Endothelial cell of umbilical vein (primary cell): ENCODE data around the gene MED19. TPM values are rescaled to one million over a fixed set of nuclear protein-coding genes. Genes with fewer than 3 reads are reported as not detected.

Experiments
- BruUV-seq: library from RNA; stranded (reverse); fragments of 400-500 nt; replicated peaks from 2 replicates; lab custom pipeline; 2021; lab: Mats Ljungman, UMichigan
- CTCF ChIA-PET: fragments of 300-600, 350-600 bp; sonication (Branson Sonifier 250); formaldehyde crosslinking; loops from one replicate; lab custom pipeline; 2021; ENCODE audit warnings: antibody characterized with exemption, inconsistent platforms; lab: Charles Lee
- POLR2A ChIA-PET: fragments of 300-600, 350-600 bp; sonication (Branson Sonifier 250); formaldehyde crosslinking; loops from one replicate; lab custom pipeline; 2021; ENCODE audit warnings: antibody characterized with exemption, inconsistent platforms; lab: Charles Lee
- DNase-seq: peaks from one replicate; pipeline ENCODE4 v3.0.0-alpha.2; 2011; ENCODE audit warnings: low read depth, low spot score
- FAIRE-seq: peaks from 2 replicates; lab custom pipeline; 2011; peaks lifted over from hg19 to GRCh38; lab: Jason Lieb, UNC
- H2AFZ ChIP-seq: 2 replicates; pipeline ENCODE4 v1.6.0; 2012; ENCODE audit warnings: low read depth, low read length, control low read depth, inconsistent platforms
- H3K27ac ChIP-seq: 2 replicates; pipeline ENCODE4 v1.5.1; 2011; ENCODE audit warnings: low read depth, mild to moderate bottlenecking, control low read depth, low read length, moderate library complexity; ENCODE audit not compliant: insufficient read depth
- H3K27me3 ChIP-seq, 2 experiments: 2 replicates each; pipeline versions ENCODE4 v1.6.0 to v1.6.1; 2011; ENCODE audit warnings: low read length in 2 of 2, mixed read lengths in 1 of 2; ENCODE audit not compliant: control insufficient read depth in 2 of 2, insufficient read depth in 2 of 2
- H3K36me3 ChIP-seq, 2 experiments: 2 replicates in 1 of 2; 3 replicates in 1 of 2; pipeline ENCODE4 v1.5.1; 2011; ENCODE audit warnings: low read length in 2 of 2, mild to moderate bottlenecking in 1 of 2, moderate library complexity in 1 of 2; ENCODE audit not compliant: control insufficient read depth in 2 of 2, insufficient read depth in 2 of 2; ENCODE audit errors: extremely low read depth in 1 of 2
- H3K4me1 ChIP-seq: 3 replicates; pipeline ENCODE4 v1.5.1; 2011; ENCODE audit warnings: mild to moderate bottlenecking, low read length; ENCODE audit not compliant: control insufficient read depth, insufficient read depth; ENCODE audit errors: extremely low read depth
- H3K4me2 ChIP-seq: 2 replicates; pipeline ENCODE4 v1.6.1; 2011; ENCODE audit warnings: low read length, control low read depth, mixed read lengths; ENCODE audit not compliant: insufficient read depth
- H3K4me3 ChIP-seq, 3 experiments: fragments of 200-600 bp in 1 of 3; sonication (generic), shearing (Covaris generic) in 1 of 3; replicated peaks in 1 of 3; 2 replicates each; pipeline ENCODE4 v1.5.1; 2011 to 2016; ENCODE audit warnings: control low read depth in 3 of 3, low read length in 3 of 3, mild to moderate bottlenecking in 2 of 3, inconsistent platforms in 1 of 3, low read depth in 1 of 3, moderate library complexity in 1 of 3; ENCODE audit not compliant: insufficient read depth in 1 of 3
- H3K79me2 ChIP-seq: 2 replicates; pipeline ENCODE4 v1.6.0; 2012; ENCODE audit warnings: low read length, inconsistent platforms; ENCODE audit not compliant: control insufficient read depth, insufficient read depth
- H3K9ac ChIP-seq: replicated peaks from 2 replicates; pipeline ENCODE3; 2011; ENCODE audit warnings: low read length, control low read depth; ENCODE audit not compliant: insufficient read depth; ENCODE audit errors: extremely low read depth
- H3K9me1 ChIP-seq: replicated peaks from 3 replicates; pipeline ENCODE4 v1.6.0; 2011; ENCODE audit warnings: mild to moderate bottlenecking, low read length; ENCODE audit not compliant: control insufficient read depth, insufficient read depth; ENCODE audit errors: extremely low read depth
- H3K9me3 ChIP-seq: replicated peaks from 2 replicates; pipeline ENCODE4 v1.5.1; 2012; ENCODE audit warnings: low read length, inconsistent platforms; ENCODE audit not compliant: control insufficient read depth, insufficient read depth
- H4K20me1 ChIP-seq: replicated peaks from 2 replicates; pipeline ENCODE3; 2011; ENCODE audit warnings: mild to moderate bottlenecking, low read length; ENCODE audit not compliant: control insufficient read depth, insufficient read depth; ENCODE audit errors: extremely low read depth
- MAX ChIP-seq: IDR thresholded peaks from 2 replicates; pipeline ENCODE4 v1.6.1; 2011; ENCODE audit not compliant: insufficient read depth, insufficient read length
- POLR2AphosphoS5 ChIP-seq: IDR thresholded peaks from 2 replicates; pipeline ENCODE4 v1.6.1; 2012; ENCODE audit warnings: low read depth, mild to moderate bottlenecking, control low read depth, low read length, moderate library complexity; ENCODE audit not compliant: insufficient read depth
- dilution Hi-C: fragments of 300-500 bp; cut with MboI; formaldehyde crosslinking; loops from one replicate; pipeline ENCODE4 v1.15.0; 2019; ENCODE audit warnings: low sequenced_read_pairs; ENCODE audit not compliant: extremely low pct_ligation_motif_present
- intact Hi-C: fragments of 100-400 bp; cut with micrococcal nuclease; formaldehyde crosslinking; loops from one replicate; pipeline ENCODE4 v1.10.0; 2022
- polyA plus RNA-seq, 4 experiments: library from polyadenylated mRNA; depleted of rRNA in 3 of 4; stranded (reverse) in 3 of 4; unstranded in 1 of 4; fragments of >200 nt; gene quantifications; 2 replicates each; pipeline versions ENCODE4 v1.2.1 to v1.2.3, GENCODE V29; 2011 to 2012; ENCODE audit warnings: missing spikeins in 1 of 4
- total RNA-seq: library from RNA; stranded (reverse); gene quantifications from 2 replicates; pipeline ENCODE4 v1.2.3, GENCODE V29; 2021

The MED19 gene
- total and polyA plus RNA-seq, 2 donors (not counting 3 experiments of a cell fraction or from before 2014, with no cell fraction given) = 25.1 to 48.0 TPM

DNA sequence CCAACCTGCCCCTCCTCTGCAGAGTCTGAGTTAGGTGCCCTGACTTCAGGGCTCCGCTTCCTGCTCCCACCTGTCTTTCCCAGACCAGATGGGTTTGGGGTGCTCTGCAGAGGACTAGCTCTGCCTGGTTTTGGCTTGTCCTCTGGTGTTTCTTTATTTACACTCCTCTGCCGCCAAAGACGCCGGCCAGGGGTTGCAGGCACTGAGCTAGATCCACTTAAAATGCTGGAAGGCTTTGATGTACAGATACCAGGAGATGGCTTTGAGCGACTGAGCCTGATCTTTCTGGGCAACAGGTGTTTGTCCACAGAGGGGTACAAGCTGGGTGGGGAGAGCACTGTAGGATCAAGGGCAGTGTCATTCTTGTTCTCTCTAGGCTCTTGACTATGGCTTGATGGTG lies 33.2 kb upstream of the MED19 start:
- FAIRE-seq (no peak), DNase-seq (no peak)
- no peaks in the 10 kb centered on the region for H3K9me3 ChIP-seq
- H3K9ac ChIP-seq = no peak overlapping the region
- no peak overlapping the region for H3K27ac ChIP-seq
- H3K36me3 ChIP-seq = peaks cover 2 to 17% of the 10 kb centered on the region in 2 experiments
- H2AFZ ChIP-seq = no peak overlapping the region
- no peak overlapping the region for H3K4me3 ChIP-seq
- intact Hi-C loops = no loop called here
- H4K20me1 ChIP-seq = no peaks in the 10 kb centered on the region
- ChIA-PET POLR2A (interaction anchor here (0.6 kb wide), 1 partner anchor 54 kb away, joined by 7 read pairs; no protein-coding TSS in a partner anchor), CTCF (interaction anchor here (1.8 to 7.7 kb wide), 2 partner anchors 55 to 56 kb away, joined by 13 to 325 read pairs; no protein-coding TSS in a partner anchor)
- no peaks in the 10 kb centered on the region for H3K27me3 ChIP-seq
- H3K4me1 ChIP-seq = peaks cover 11% of the 10 kb centered on the region
- H3K9me1 ChIP-seq = no peaks in the 10 kb centered on the region
- no TSS peak for BruUV-seq
- no peak for TF ChIP-seq POLR2AphosphoS5
- H3K79me2 ChIP-seq = peaks cover 12% of the 10 kb centered on the region
- H3K4me2 ChIP-seq = no peak overlapping the region
- dilution Hi-C loops = no loop called here

DNA sequence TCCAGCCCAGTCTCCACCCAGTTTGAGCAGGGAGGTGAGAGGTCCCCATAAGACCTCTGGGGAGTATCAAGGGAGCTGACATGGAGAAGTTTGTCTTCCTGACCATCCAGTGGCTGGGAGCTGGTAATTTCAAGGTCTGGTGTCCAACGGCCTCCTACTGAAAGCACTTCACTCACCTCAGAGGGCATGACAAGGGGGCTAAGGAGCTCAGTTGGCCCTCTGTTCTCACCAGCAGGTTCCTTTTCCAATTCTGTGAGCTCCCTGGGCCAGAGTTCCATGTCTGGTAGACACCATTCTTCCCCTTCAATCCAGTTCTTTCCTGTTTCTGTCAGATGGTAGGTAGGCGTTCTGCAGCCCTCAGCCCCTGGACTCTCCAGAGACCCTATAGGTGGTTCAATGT lies 32.3 kb upstream of the MED19 start:
- Histone ChIP-seq H3K9me1 (no peaks in the 10 kb centered on the region), H3K4me1 (peaks cover 11% of the 10 kb centered on the region), H3K9ac (no peak overlapping the region), H2AFZ (no peak overlapping the region), H3K4me2 (no peak overlapping the region), H4K20me1 (no peaks in the 10 kb centered on the region), H3K27ac (no peak overlapping the region), H3K27me3 (no peaks in the 10 kb centered on the region), H3K9me3 (no peaks in the 10 kb centered on the region), H3K4me3 (no peak overlapping the region), H3K79me2 (peaks cover 12% of the 10 kb centered on the region), H3K36me3 (peaks cover 2 to 17% of the 10 kb centered on the region in 2 experiments)
- no TSS peak for BruUV-seq
- ChIA-PET POLR2A (no interaction called here), CTCF (interaction anchor here (0.8 to 1.8 kb wide), 2 partner anchors 13 to 56 kb away, joined by 3 to 13 read pairs; no protein-coding TSS in a partner anchor)
- intact Hi-C loops (no loop called here), dilution Hi-C loops (no loop called here)
- FAIRE-seq (no peak), DNase-seq (no peak)
- no peak for TF ChIP-seq MAX
